Suprapubic skin (tissue), 4 donors: Measurements from ENCODE around the gene TAGLN2. TPM values are rescaled to one million over a fixed set of nuclear protein-coding genes. Genes with fewer than 3 reads are reported as not detected.

Experiments used
- DNase-seq, 2 donors: peaks; one replicate each; pipeline ENCODE4 v3.0.0-alpha.2; 2019; ENCODE audit warnings: low spot score in 2 of 2
- H3K27ac ChIP-seq: fragments of 200-600 bp; sonication (generic); one replicate; pipeline ENCODE4 v1.5.1; 2019
- H3K27me3 ChIP-seq: fragments of 200-600 bp; sonication (generic); one replicate; pipeline ENCODE4 v1.5.1; 2019
- H3K36me3 ChIP-seq: fragments of 200-600 bp; sonication (generic); one replicate; pipeline ENCODE4 v1.5.1; 2019
- H3K4me1 ChIP-seq: fragments of 200-600 bp; sonication (generic); one replicate; pipeline ENCODE4 v1.5.1; 2019
- H3K4me3 ChIP-seq: fragments of 200-600 bp; sonication (generic); one replicate; pipeline ENCODE4 v1.5.1; 2019; ENCODE audit warnings: mild to moderate bottlenecking
- H3K9me3 ChIP-seq: fragments of 200-600 bp; sonication (generic); one replicate; pipeline ENCODE4 v1.5.1; 2019
- EP300 ChIP-seq: sonication (generic); formaldehyde crosslinking; IDR thresholded peaks from one replicate; pipeline ENCODE4 v1.6.1; 2017; ENCODE audit warnings: antibody characterized with exemption
- POLR2A ChIP-seq, 2 donors: fragments of 450-650 bp; IDR thresholded peaks; one replicate each; pipeline ENCODE4 v1.6.1; 2017; ENCODE audit warnings: antibody characterized with exemption in 2 of 2, mild to moderate bottlenecking in 2 of 2, moderate library complexity in 2 of 2
- POLR2AphosphoS5 ChIP-seq, 3 donors: sonication (generic); formaldehyde crosslinking; IDR thresholded peaks; one replicate each; pipeline ENCODE4 v1.6.1; 2017; ENCODE audit warnings: antibody characterized with exemption in 3 of 3
- WGBS: methylation state at CpG from one replicate; pipeline ENCODE4 v1.1.5; 2018; 5-methylcytosine and 5-hydroxymethylcytosine counted together
- total RNA-seq, 4 donors: library from RNA; depleted of rRNA; stranded (reverse); fragments of >200 nt; gene quantifications; one replicate each; pipeline ENCODE4 v1.1.0, GENCODE V29; 2016
- TF ChIP-seq, protein P1 (sequence below), 2 donors: fragments of 200-600 bp in 1 of 2; fragments of 450-650 bp in 1 of 2; sonication (generic) in 1 of 2; IDR thresholded peaks; one replicate each; pipeline ENCODE4 v1.5.1; 2016 to 2019; ENCODE audit warnings: antibody characterized with exemption in 2 of 2, mild to moderate bottlenecking in 1 of 2, moderate library complexity in 1 of 2

TAGLN2 gene
- total RNA-seq, 4 donors from 2014 or later = 281 to 427 (median 338) TPM

DNA sequence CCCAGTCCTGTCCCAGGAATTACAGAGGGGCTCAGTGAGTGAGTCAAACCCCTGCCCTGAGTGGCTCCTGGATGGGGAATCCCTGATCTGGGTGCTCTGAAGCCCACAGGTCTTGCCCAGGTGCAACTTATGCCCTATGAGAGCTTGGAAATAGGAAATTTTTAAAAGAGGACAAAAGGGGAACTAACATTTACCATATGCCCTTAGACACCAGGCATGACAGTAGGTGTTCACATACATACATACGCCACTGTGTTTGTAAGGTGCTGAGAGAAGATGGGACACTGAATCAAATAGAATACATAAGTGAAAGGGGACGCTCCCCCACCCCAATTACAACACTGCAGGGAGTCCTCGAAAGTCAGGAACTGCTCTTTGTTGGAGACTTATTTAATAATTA, 26.8 kb downstream of the TAGLN2 start:
- DNase-seq = no peak
- WGBS = 94% methylated on average over 3 of the region's 3 CpGs
- H3K4me1 ChIP-seq = peaks cover 23% of the 10 kb centered on the region
- H3K36me3 ChIP-seq = no peaks in the 10 kb centered on the region
- TF ChIP-seq, protein P1, sequence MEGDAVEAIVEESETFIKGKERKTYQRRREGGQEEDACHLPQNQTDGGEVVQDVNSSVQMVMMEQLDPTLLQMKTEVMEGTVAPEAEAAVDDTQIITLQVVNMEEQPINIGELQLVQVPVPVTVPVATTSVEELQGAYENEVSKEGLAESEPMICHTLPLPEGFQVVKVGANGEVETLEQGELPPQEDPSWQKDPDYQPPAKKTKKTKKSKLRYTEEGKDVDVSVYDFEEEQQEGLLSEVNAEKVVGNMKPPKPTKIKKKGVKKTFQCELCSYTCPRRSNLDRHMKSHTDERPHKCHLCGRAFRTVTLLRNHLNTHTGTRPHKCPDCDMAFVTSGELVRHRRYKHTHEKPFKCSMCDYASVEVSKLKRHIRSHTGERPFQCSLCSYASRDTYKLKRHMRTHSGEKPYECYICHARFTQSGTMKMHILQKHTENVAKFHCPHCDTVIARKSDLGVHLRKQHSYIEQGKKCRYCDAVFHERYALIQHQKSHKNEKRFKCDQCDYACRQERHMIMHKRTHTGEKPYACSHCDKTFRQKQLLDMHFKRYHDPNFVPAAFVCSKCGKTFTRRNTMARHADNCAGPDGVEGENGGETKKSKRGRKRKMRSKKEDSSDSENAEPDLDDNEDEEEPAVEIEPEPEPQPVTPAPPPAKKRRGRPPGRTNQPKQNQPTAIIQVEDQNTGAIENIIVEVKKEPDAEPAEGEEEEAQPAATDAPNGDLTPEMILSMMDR (IDR thresholded peaks at IDR 0.05) = no peak
- no peak for TF ChIP-seq EP300
- no peak for TF ChIP-seq POLR2AphosphoS5 (IDR thresholded peaks at IDR 0.05)
- TF ChIP-seq POLR2A (IDR thresholded peaks at IDR 0.05) = no peak
- H3K9me3 ChIP-seq = no peaks in the 10 kb centered on the region
- no peak overlapping the region for H3K27ac ChIP-seq
- no peak overlapping the region for H3K4me3 ChIP-seq
- no peaks in the 10 kb centered on the region for H3K27me3 ChIP-seq

DNA sequence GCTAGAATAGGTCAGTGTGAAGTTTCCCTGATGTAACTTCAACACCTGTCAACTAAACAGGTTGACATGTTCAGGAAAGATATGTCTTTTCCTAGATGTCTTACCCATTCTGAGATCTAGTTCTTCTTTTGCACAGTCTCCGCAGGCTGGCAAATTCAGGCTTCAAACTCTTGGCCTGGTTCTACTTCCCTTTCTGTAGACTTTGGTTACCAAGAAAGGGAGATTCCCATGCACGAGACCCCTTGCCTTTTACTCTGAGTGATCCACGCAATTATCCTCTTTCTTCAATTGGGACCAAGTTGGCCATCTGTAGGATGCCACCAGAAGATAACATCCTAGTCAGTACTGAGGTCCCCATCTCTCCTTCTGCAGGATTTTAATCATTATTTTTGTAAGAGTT, 27.3 kb downstream of the TAGLN2 start:
- DNase-seq = no peak
- WGBS = 91% methylated on average over 3 of the region's 3 CpGs
- Histone ChIP-seq H3K36me3 (no peaks in the 10 kb centered on the region), H3K27ac (no peak overlapping the region), H3K4me3 (no peak overlapping the region), H3K4me1 (peaks cover 23% of the 10 kb centered on the region), H3K27me3 (no peaks in the 10 kb centered on the region), H3K9me3 (no peaks in the 10 kb centered on the region)
- TF ChIP-seq, protein P1 (IDR thresholded peaks at IDR 0.05) = no peak
- TF ChIP-seq EP300 (no peak), POLR2A (IDR thresholded peaks at IDR 0.05) (no peak), POLR2AphosphoS5 (IDR thresholded peaks at IDR 0.05) (no peak)

DNA sequence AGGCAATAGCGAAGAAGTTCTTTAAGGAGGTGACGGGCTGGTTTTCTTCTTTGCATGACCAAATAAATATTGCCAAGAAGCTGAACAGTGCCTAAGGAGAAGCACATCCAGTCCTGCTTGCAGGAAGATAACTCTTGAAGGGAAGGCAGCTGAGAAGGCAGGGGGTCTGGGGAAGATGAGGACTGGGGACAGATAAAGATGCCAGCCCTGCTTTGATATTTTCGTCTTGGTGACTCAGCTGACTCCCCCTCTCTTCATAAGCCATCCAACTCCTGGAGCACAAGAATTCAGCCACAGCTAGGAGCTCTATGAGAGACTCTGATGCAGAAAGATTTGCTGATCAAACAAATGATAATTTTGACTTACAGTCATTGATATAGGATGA, 28.8 kb downstream of the TAGLN2 start:
- H3K27ac ChIP-seq = no peak overlapping the region
- no peak for DNase-seq
- WGBS = 76% methylated on average over 3 of the region's 3 CpGs
- no peak for TF ChIP-seq POLR2AphosphoS5 (IDR thresholded peaks at IDR 0.05)
- TF ChIP-seq POLR2A (IDR thresholded peaks at IDR 0.05) = no peak
- TF ChIP-seq, protein P1 (IDR thresholded peaks at IDR 0.05) = no peak
- no peak for TF ChIP-seq EP300
- no peaks in the 10 kb centered on the region for H3K9me3 ChIP-seq
- peaks cover 23% of the 10 kb centered on the region for H3K4me1 ChIP-seq
- H3K4me3 ChIP-seq = no peak overlapping the region
- no peaks in the 10 kb centered on the region for H3K36me3 ChIP-seq
- H3K27me3 ChIP-seq = no peaks in the 10 kb centered on the region

DNA sequence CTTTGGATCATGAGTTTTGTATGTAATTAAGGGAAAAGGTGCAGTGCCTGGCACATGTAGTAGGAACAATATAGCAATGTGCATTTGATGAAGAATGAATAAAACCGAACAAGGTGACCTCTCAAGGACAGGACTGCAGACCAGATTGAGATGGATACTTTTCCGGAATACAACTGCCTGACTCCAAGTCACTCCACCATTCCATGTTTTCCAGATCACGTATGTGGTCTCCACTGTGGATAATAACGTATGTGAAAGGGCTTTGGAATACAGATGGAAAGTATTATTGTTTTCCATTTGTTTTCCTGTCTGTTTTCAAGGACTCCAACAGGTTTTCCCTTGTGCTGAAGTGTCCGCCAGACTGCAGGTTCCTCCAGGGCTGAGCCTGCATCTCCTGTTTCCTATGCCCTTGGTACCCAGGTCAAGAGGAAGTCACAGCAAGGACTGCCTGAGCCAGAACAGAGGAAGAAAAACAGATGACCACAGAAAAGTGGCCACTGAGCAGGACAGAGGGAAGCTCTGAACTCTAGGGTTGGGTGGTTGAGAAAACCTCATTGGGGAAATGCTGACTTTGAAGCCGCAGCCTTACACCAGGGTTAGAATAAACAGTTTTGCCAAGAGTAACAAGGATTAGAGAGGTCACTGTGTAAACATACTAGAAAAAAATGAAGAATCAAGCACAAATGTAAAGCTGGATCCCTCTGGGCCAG, 29.3 kb downstream of the TAGLN2 start:
- no peak for DNase-seq
- Histone ChIP-seq H3K27me3 (no peaks in the 10 kb centered on the region), H3K4me3 (no peak overlapping the region), H3K27ac (no peak overlapping the region), H3K4me1 (peaks cover 21% of the 10 kb centered on the region), H3K36me3 (no peaks in the 10 kb centered on the region), H3K9me3 (no peaks in the 10 kb centered on the region)
- WGBS = 69% methylated on average over 6 of the region's 6 CpGs
- no peak for TF ChIP-seq POLR2A (IDR thresholded peaks at IDR 0.05)
- TF ChIP-seq POLR2AphosphoS5 (IDR thresholded peaks at IDR 0.05) = no peak
- no peak for TF ChIP-seq EP300
- TF ChIP-seq, protein P1 (IDR thresholded peaks at IDR 0.05) = no peak

DNA sequence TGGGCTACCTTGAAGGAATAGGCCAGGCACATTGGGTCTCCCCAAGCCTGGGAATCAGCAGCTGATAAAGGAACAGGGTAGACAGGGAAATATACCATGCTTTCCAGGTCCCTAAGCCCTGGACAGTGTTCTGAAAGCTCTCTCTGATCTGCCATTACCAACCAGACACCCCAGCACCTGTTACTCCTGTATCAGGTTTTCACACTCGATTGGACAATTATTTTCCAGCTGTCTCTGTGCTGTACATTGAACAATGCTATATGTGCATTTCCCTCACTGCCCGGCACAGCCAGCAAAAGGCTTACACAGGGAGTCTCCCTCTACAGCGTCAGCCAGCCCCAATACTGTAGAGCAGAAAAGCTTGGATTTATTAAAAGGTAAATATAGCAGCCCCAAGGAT, 30.0 kb downstream of the TAGLN2 start:
- 71% methylated on average over 3 of the region's 3 CpGs for WGBS
- no peaks in the 10 kb centered on the region for H3K27me3 ChIP-seq
- TF ChIP-seq EP300 (no peak), POLR2A (IDR thresholded peaks at IDR 0.05) (no peak), POLR2AphosphoS5 (IDR thresholded peaks at IDR 0.05) (no peak)
- TF ChIP-seq, protein P1 (IDR thresholded peaks at IDR 0.05) = no peak
- no peak for DNase-seq
- H3K4me1 ChIP-seq = peaks cover 18% of the 10 kb centered on the region
- H3K4me3 ChIP-seq = no peak overlapping the region
- H3K9me3 ChIP-seq = no peaks in the 10 kb centered on the region
- H3K27ac ChIP-seq = no peak overlapping the region
- no peaks in the 10 kb centered on the region for H3K36me3 ChIP-seq
